ENCODE measurements around the gene EEF1AKMT2. TPM values are rescaled to one million over a fixed set of nuclear protein-coding genes. Genes with fewer than 3 reads are reported as not detected.

EEF1AKMT2 gene
- total RNA-seq, 1 donor from 2014 or later, result 14.1 TPM

DNA sequence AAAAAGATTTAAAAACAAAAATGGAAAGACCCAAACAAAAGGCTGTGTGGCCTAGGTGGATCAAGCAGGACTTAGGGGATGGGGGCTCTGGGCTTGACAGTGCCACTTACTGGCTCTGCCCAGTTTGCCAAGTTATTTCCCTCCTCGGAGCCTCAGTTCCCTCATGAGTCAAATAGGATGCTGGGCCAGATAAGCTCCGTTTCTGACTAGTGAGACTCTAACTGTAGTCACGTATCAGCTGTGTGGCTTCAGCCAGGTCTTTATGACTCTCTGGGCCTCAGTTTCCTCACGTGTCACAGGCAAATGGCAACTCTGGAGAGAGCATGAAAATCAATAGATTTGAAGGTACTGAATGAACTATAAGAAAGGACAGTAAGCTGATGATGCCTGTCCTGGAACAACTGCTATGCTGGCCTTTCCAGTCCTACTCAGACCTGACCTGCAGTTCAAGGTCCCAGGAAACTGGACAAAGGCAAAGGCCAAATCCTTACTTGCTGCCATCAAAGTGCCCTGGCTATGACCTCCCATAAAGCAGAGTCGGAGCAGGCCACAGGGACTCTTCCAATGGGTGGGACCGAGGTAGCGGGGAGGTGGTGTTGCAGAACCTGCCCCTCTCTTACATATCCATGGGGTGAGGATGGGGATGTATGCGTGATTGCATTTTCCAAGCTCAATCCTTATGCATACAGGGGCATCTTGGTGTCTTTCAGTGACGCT, 74.5 kb downstream of the EEF1AKMT2 start:
- intact Hi-C loops (cut with DNase I), result no loop called here
- no peaks in the 10 kb centered on the region for H3K36me3 ChIP-seq
- peaks cover 90% of the 10 kb centered on the region for H3K4me1 ChIP-seq
- no peaks in the 10 kb centered on the region for H3K9me3 ChIP-seq
- TF ChIP-seq, protein P1, sequence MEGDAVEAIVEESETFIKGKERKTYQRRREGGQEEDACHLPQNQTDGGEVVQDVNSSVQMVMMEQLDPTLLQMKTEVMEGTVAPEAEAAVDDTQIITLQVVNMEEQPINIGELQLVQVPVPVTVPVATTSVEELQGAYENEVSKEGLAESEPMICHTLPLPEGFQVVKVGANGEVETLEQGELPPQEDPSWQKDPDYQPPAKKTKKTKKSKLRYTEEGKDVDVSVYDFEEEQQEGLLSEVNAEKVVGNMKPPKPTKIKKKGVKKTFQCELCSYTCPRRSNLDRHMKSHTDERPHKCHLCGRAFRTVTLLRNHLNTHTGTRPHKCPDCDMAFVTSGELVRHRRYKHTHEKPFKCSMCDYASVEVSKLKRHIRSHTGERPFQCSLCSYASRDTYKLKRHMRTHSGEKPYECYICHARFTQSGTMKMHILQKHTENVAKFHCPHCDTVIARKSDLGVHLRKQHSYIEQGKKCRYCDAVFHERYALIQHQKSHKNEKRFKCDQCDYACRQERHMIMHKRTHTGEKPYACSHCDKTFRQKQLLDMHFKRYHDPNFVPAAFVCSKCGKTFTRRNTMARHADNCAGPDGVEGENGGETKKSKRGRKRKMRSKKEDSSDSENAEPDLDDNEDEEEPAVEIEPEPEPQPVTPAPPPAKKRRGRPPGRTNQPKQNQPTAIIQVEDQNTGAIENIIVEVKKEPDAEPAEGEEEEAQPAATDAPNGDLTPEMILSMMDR (IDR thresholded peaks at IDR 0.05), result no peak
- H3K4me3 ChIP-seq, result no peak overlapping the region
- H3K27me3 ChIP-seq (ENCODE audit: low read depth), result no peaks in the 10 kb centered on the region
- DNase-seq, result no peak
- no peak for ATAC-seq
- peak overlapping the region; percentile 84 for H3K27ac ChIP-seq

DNA sequence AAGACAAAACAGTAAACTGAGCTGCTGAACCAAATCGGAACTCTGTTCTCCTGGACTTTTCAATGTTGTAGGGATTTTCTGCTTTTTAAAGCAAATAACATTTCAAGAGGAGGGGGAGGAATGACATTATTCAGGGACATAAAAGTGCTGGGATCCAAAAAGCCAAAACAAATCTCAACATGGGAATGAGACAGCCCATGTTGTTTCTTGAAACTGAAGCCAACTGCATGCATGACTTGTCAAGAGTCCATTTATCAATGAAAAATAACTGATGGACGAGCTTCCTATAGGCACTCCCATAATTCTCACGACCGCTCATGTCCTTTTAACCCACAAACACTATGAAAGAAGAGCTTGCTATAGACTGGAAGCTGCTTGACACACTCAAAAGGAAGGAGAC, 75.3 kb downstream of the EEF1AKMT2 start:
- DNase-seq (no peak), ATAC-seq (no peak)
- TF ChIP-seq, protein P1 (IDR thresholded peaks at IDR 0.05), result no peak
- Histone ChIP-seq H3K27me3 (ENCODE audit: low read depth) (no peaks in the 10 kb centered on the region), H3K36me3 (no peaks in the 10 kb centered on the region), H3K4me3 (no peak overlapping the region), H3K9me3 (no peaks in the 10 kb centered on the region), H3K4me1 (peaks cover 82% of the 10 kb centered on the region), H3K27ac (no peak overlapping the region)
- intact Hi-C loops (cut with DNase I), result no loop called here

DNA sequence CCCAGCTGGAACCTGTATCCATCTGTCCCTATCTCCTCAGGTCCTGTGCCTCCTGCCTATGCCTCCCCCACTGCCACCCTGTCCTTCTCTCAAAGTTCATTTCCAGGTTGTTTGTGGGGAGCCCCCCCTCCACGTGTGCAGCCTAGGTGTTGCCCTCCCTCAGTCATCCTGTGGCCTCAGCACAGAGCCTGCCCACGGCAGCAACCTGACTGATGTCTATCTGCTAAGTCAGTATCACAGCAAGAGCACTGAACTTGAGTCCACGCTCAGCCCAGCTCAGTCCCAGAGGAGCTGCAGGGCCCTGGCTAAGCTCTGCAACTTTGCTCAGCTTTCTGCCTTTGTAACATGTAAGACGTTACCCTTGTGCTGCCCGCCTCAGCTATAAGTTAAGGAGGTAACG, 76.2 kb downstream of the EEF1AKMT2 start:
- Histone ChIP-seq H3K4me1 (peaks cover 82% of the 10 kb centered on the region), H3K9me3 (no peaks in the 10 kb centered on the region), H3K27ac (no peak overlapping the region), H3K27me3 (ENCODE audit: low read depth) (no peaks in the 10 kb centered on the region), H3K4me3 (no peak overlapping the region), H3K36me3 (no peaks in the 10 kb centered on the region)
- intact Hi-C loops (cut with DNase I), result no loop called here
- no peak for DNase-seq
- ATAC-seq, result no peak
- TF ChIP-seq, protein P1 (IDR thresholded peaks at IDR 0.05), result no peak

DNA sequence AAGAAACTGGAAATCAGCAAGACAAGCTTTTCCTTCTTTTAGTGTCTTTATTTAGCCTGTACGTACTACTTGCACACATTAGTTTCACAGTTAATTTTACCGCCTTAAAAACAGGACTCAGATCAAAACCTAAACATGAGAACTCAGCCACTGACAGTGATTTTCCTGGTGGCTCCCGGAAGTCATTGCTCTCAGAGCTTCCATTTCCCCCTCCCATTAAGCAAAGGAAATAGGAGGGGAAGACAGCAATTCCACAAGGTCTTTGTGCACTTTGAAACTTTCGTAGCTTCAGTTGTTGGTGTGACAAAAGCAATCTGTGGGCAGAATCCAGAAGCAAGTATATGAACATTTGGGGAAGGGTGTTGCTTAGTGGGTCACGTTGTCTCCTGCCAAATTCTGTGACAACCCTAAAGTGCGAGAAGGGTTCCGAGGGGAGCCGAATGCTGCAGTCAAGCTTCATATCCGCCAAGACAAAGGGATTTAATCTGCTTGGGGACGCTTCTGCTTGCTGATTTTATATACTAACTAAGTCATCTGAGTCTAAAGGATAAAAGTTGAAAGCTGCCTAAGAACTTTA, 77.9 kb downstream of the EEF1AKMT2 start:
- H3K36me3 ChIP-seq, result no peaks in the 10 kb centered on the region
- H3K9me3 ChIP-seq, result no peaks in the 10 kb centered on the region
- ATAC-seq, result no peak
- no peak for DNase-seq
- TF ChIP-seq, protein P1 (IDR thresholded peaks at IDR 0.05), result no peak
- no peak overlapping the region for H3K27ac ChIP-seq
- no peak overlapping the region for H3K4me3 ChIP-seq
- no peaks in the 10 kb centered on the region for H3K27me3 ChIP-seq (ENCODE audit: low read depth)
- H3K4me1 ChIP-seq, result peaks cover 82% of the 10 kb centered on the region
- intact Hi-C loops (cut with DNase I), result no loop called here

DNA sequence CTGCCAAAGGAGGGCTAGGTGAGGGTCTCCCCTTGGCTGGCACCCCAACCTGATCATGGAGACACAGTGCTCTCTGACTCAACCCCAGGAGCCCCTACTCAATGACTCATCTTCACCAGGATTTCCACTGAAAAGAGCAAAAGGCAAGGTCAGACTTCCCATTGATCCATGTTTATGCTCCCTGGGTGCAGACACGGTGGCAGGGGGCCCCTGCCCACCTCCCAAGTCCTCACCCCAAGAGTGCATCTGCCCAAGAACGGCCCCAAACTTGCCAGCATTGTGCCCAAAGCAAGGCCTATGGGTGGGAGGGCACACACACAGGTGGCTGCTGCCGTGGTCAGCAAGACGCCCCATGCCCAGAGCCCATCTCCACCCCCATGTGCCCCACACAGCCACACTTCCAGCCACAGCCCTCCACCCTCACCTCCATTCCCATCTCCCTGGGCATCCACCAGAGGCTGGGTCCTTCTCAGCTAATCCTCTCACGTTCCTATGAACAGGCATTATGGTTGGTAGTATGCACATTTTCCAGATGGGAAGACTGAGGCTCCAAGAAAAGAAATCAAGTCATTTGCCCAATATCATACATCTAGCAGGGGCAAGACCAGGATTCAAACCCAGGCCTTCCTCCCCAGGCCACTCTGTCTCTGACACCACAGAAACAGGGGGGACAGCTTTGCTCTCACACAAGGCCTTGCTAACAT, 78.8 kb downstream of the EEF1AKMT2 start:
- no peaks in the 10 kb centered on the region for H3K36me3 ChIP-seq
- H3K4me1 ChIP-seq, result peaks cover 82% of the 10 kb centered on the region
- intact Hi-C loops (cut with DNase I), result no loop called here
- H3K4me3 ChIP-seq, result no peak overlapping the region
- no peaks in the 10 kb centered on the region for H3K27me3 ChIP-seq (ENCODE audit: low read depth)
- H3K27ac ChIP-seq, result no peak overlapping the region
- no peaks in the 10 kb centered on the region for H3K9me3 ChIP-seq
- ATAC-seq (no peak), DNase-seq (no peak)
- TF ChIP-seq, protein P1 (IDR thresholded peaks at IDR 0.05), result no peak

All from lower lobe of right lung (tissue), 2 donors.